HFFc6 (cell line): ENCODE measurements around the gene CFAP20. TPM values are rescaled to one million over a fixed set of nuclear protein-coding genes. Genes with fewer than 3 reads are reported as not detected.
"Not testable (repeated sequence)": the region's sequence is repeated elsewhere in the genome, so short reads cannot be mapped to it uniquely, and the experiment has no call there.

ENCODE experiments used
- DNase-seq: peaks from one replicate; pipeline ENCODE4 v3.0.0-alpha.2; 2018
- H3K27ac Mint-ChIP-seq: 2 replicates; pipeline ENCODE4 v1.8.0; 2020; ENCODE audit warnings: mild to moderate bottlenecking, mixed read lengths
- H3K27me3 Mint-ChIP-seq: 2 replicates; pipeline ENCODE4 v1.8.0; 2021; ENCODE audit warnings: mild to moderate bottlenecking, moderate library complexity, mixed read lengths; ENCODE audit not compliant: insufficient read depth
- H3K36me3 Mint-ChIP-seq: 2 replicates; pipeline ENCODE4 v1.8.0; 2021; ENCODE audit warnings: low read depth, mixed read lengths
- H3K4me1 Mint-ChIP-seq: 2 replicates; pipeline ENCODE4 v1.8.0; 2020; ENCODE audit warnings: low read depth, mixed read lengths
- H3K4me3 Mint-ChIP-seq: 2 replicates; pipeline ENCODE4 v1.8.0; 2020; ENCODE audit warnings: mild to moderate bottlenecking, moderate library complexity, mixed read lengths
- H3K9me3 Mint-ChIP-seq: 2 replicates; pipeline ENCODE4 v1.8.0; 2020; ENCODE audit warnings: mild to moderate bottlenecking, mixed read lengths
- total RNA-seq, 6 experiments: library from RNA; stranded (reverse); fragmentation: NEBNext Ultra II Directional; extraction: Animal tissue kit (Norgen Biotek cat#: 25700); gene quantifications; 2 replicates in 1 of 6; 3 replicates in 5 of 6; pipeline ENCODE4 v1.2.3, GENCODE V29; 2021
- TF ChIP-seq, protein P1 (sequence below): fragments of 200-600 bp; sonication (generic); IDR thresholded peaks from 2 replicates; pipeline ENCODE4 v1.5.0; 2021; ENCODE audit warnings: antibody characterized with exemption, mild to moderate bottlenecking

CFAP20 gene
- total RNA-seq, 6 experiments from 2014 or later, result 31.6 to 35.9 (median 34.0) TPM

DNA sequence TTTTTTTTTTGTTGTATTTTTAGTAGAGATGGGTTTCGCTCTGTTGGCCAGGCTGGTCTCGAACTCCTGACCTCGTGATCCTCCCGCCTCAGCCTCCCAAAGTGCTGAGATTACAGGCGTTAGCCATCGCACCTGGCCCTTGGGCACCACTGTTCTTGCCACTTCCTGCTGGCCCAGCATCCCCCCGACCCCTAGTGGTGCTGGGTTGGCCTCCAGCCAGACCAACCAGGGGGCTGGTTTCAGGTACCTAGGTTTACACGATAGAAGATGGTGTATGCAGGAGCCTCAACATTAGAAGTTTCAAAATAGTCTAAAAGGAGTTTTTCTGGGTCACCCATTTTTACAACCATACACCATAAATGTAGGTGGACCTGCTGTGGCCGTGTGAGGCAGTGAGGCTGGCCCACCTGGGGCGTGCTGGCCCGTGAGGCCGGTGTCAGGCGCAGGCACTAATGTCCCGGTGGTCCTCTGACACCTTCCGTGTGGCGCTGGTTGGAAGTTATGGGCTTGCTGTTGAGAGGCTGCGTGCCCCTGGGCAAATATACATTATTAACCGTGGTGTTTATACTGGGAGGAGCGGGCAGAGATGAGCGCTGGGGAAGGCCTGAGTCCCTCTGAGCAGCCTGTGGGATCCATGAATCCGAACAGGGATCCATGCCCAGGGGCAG, 43.5 kb downstream of the CFAP20 start:
- no peak overlapping the region for H3K27ac Mint-ChIP-seq
- no peaks in the 10 kb centered on the region for H3K36me3 Mint-ChIP-seq
- DNase-seq, result no peak
- H3K27me3 Mint-ChIP-seq, result peaks cover 13% of the 10 kb centered on the region
- no peaks in the 10 kb centered on the region for H3K4me1 Mint-ChIP-seq
- TF ChIP-seq, protein P1, sequence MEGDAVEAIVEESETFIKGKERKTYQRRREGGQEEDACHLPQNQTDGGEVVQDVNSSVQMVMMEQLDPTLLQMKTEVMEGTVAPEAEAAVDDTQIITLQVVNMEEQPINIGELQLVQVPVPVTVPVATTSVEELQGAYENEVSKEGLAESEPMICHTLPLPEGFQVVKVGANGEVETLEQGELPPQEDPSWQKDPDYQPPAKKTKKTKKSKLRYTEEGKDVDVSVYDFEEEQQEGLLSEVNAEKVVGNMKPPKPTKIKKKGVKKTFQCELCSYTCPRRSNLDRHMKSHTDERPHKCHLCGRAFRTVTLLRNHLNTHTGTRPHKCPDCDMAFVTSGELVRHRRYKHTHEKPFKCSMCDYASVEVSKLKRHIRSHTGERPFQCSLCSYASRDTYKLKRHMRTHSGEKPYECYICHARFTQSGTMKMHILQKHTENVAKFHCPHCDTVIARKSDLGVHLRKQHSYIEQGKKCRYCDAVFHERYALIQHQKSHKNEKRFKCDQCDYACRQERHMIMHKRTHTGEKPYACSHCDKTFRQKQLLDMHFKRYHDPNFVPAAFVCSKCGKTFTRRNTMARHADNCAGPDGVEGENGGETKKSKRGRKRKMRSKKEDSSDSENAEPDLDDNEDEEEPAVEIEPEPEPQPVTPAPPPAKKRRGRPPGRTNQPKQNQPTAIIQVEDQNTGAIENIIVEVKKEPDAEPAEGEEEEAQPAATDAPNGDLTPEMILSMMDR, result no peak
- no peaks in the 10 kb centered on the region for H3K9me3 Mint-ChIP-seq
- H3K4me3 Mint-ChIP-seq, result no peak overlapping the region

DNA sequence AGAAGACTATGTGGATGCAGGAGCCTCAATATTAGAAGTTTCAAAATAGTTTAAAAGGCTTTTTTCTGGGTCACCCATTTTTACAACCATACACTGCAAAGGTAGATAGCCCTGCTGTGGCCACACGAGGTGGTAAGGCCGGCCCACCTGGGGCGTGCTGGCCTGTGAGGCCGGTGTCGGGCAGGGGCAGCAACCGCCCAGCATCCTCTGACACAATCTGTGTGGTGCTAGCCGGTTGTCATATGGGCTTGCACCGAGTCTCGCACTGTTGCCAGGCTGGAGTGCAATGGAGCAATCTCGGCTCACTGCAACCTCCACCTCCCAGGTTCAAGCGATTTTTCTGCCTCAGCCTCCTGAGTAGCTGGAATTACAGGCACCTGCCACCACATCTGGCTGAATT, 44.0 kb downstream of the CFAP20 start:
- DNase-seq, result no peak
- H3K27me3 Mint-ChIP-seq, result peaks cover 13% of the 10 kb centered on the region
- no peak overlapping the region for H3K27ac Mint-ChIP-seq
- H3K4me1 Mint-ChIP-seq, result no peaks in the 10 kb centered on the region
- no peak overlapping the region for H3K4me3 Mint-ChIP-seq
- TF ChIP-seq, protein P1, result no peak
- H3K9me3 Mint-ChIP-seq, result no peaks in the 10 kb centered on the region
- no peaks in the 10 kb centered on the region for H3K36me3 Mint-ChIP-seq

DNA sequence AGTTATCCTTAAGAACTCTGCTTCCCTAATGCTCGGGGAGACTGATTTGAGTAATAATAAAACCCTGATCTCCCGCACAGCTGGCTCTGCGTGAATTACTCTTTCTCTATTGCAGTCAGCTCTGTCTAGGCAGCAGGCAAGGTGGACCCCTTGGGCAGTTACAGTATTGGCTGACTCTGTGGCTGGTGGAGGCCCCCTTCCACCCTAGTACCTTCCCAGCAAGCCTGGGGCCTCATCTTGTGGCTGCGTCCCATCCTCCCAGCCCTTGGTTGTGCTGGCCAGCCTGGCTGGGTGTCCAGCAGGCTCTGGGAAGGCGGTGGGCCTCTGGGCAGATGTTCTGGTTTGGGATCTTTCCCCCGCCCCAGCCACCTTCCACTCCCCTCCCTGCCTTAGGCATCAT, 44.5 kb downstream of the CFAP20 start:
- Mint-ChIP-seq H3K36me3 (no peaks in the 10 kb centered on the region), H3K4me3 (no peak overlapping the region), H3K27me3 (peaks cover 13% of the 10 kb centered on the region), H3K27ac (no peak overlapping the region), H3K9me3 (no peaks in the 10 kb centered on the region), H3K4me1 (no peaks in the 10 kb centered on the region)
- TF ChIP-seq, protein P1, result no peak
- DNase-seq, result no peak

DNA sequence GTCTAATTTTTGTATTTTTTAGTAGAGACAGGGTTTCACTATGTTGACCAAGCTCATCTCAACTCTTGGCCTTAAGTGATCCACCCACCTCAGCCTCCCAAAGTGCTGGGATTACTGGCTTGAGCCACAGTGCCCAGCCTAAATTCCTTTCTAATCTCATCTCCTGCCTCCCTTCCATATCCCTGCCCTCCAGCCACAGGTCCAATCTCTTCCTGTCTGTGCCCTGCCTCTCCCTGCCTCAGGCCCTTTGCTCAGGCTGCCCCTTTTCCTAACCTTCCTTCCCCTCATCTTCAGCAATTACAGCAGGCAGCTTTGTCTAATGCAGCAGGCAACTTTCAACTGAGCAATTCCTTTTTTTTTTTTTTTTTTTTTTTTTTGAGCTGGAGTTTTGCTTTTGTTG, 46.8 kb downstream of the CFAP20 start:
- H3K27me3 Mint-ChIP-seq, result peaks cover 16% of the 10 kb centered on the region
- TF ChIP-seq, protein P1, result no peak
- no peaks in the 10 kb centered on the region for H3K4me1 Mint-ChIP-seq
- DNase-seq, result no peak
- no peaks in the 10 kb centered on the region for H3K36me3 Mint-ChIP-seq
- no peak overlapping the region for H3K27ac Mint-ChIP-seq
- H3K9me3 Mint-ChIP-seq, result peaks cover under 1% of the 10 kb centered on the region; the same call in 1 of the 2 replicates
- H3K4me3 Mint-ChIP-seq, result no peak overlapping the region

DNA sequence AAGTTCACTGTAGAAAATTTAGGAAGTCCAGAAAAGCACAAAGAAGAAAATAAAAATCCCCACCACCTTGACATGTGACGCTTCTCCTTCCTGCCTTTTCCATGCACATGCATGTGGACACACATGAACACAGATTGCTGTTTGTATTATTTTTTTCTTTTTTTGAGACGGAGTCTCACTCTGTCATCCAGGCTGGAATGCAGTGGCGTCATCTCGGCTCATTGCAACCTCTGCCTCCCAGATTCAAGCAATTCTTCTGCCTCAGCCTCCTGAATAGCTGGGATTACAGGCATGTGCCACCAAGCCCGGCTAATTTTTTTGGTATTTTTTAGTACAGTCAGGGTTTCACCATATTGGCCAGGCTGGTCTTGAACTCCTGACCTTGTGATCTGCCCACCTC, 48.5 kb downstream of the CFAP20 start:
- peaks cover 16% of the 10 kb centered on the region for H3K27me3 Mint-ChIP-seq
- H3K4me3 Mint-ChIP-seq, H3K4me1 Mint-ChIP-seq, H3K36me3 Mint-ChIP-seq, DNase-seq, H3K27ac Mint-ChIP-seq: not testable (repeated sequence)
- peaks cover 12% of the 10 kb centered on the region for H3K9me3 Mint-ChIP-seq

DNA sequence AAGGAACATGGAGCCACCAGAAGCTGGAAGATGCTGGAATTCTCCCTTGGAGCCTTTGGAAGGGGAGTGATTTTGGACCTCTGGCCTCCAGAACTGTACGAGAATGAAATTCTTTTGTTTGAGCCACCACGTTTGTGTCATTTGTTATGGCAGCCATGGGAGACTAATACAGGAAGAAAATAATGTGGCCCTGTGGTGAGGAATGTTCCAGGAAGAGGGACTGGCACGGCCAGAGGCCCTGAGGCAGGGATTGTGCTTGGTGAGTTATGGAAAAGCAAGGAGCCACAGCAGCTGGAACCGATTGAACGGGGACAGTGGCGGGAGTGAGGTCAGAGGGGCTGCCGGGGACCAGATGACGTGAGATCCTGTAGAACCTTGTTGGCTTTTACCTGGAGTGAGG, 51.4 kb downstream of the CFAP20 start:
- peaks cover 6% of the 10 kb centered on the region for H3K27me3 Mint-ChIP-seq
- H3K4me3 Mint-ChIP-seq, result no peak overlapping the region
- H3K4me1 Mint-ChIP-seq, result no peaks in the 10 kb centered on the region
- no peak for DNase-seq
- TF ChIP-seq, protein P1, result no peak
- no peak overlapping the region for H3K27ac Mint-ChIP-seq
- peaks cover 12% of the 10 kb centered on the region for H3K9me3 Mint-ChIP-seq
- peaks cover 7% of the 10 kb centered on the region; the same call in 1 of the 2 replicates for H3K36me3 Mint-ChIP-seq
